Right lobe of liver (tissue), 4 donors: ENCODE measurements around the gene ARFGAP3.

ENCODE experiments used
- POLR2A ChIP-seq: fragments of 450-650 bp; IDR thresholded peaks from one replicate; pipeline ENCODE4 v1.6.1; 2017; ENCODE audit warnings: antibody characterized with exemption, mild to moderate bottlenecking
- TF ChIP-seq, protein P1 (sequence below), 4 donors: fragments of 200-600 bp in 3 of 4; fragments of 450-650 bp in 1 of 4; IDR thresholded peaks; one replicate each; pipeline versions ENCODE4 v1.5.1 to v1.8.0; 2016 to 2022; ENCODE audit warnings: antibody characterized with exemption in 4 of 4, mild to moderate bottlenecking in 2 of 4
- donor health status: DM: no; HTN: no; CAD: no.
- donor health status: DM: no; HTN: no; CAD: no.
- donor health status: DM: no; HTN: yes; CAD: no.

DNA sequence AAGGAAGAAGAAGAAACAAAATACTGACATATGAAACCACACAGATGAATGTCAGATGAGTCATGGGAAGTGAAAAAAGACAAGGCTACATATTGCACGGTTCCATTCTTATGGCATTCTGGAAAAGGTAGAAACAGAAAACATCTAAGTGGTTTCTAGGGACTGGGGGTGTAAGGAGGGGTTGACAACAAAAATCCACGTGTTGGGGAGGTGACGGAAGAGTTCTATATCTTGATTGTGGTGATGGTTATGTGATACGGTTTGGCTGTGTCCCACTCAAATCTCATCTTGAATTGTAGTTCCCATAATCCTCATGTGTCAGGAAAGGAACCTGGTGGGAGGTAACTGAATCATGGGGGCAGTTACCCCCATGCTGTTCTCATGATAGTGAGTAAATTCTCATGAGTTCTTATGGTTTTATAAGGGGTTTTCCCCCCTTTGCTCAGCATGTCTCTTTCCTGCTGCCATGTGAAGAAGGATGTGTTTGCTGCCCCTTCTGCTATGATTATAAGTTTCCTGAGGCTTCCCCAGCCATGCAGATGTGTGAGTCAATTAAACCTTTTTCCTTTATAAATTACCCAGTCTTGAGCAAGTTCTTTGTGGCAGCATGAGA, 6.4 kb upstream of the ARFGAP3 start:
- TF ChIP-seq, protein P1, sequence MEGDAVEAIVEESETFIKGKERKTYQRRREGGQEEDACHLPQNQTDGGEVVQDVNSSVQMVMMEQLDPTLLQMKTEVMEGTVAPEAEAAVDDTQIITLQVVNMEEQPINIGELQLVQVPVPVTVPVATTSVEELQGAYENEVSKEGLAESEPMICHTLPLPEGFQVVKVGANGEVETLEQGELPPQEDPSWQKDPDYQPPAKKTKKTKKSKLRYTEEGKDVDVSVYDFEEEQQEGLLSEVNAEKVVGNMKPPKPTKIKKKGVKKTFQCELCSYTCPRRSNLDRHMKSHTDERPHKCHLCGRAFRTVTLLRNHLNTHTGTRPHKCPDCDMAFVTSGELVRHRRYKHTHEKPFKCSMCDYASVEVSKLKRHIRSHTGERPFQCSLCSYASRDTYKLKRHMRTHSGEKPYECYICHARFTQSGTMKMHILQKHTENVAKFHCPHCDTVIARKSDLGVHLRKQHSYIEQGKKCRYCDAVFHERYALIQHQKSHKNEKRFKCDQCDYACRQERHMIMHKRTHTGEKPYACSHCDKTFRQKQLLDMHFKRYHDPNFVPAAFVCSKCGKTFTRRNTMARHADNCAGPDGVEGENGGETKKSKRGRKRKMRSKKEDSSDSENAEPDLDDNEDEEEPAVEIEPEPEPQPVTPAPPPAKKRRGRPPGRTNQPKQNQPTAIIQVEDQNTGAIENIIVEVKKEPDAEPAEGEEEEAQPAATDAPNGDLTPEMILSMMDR (IDR thresholded peaks at IDR 0.05), result no peak
- TF ChIP-seq POLR2A, result no peak
